ENCODE measurements around the gene KLHDC7B. TPM values are rescaled to one million over a fixed set of nuclear protein-coding genes. Genes with fewer than 3 reads are reported as not detected.
A peak's percentile ranks its signal among the peaks of the same experiment; 100 is the strongest.

KLHDC7B gene
- total and polyA plus RNA-seq, 10 of the 15 experiments (the other 5 are each of a cell fraction or from before 2014, with no cell fraction given) = 0.05 to 2.2 (median 0.93) TPM; not detected in 2

- TF ChIP-seq HCFC1 (IDR thresholded peaks at IDR 0.05; ENCODE audit: low read length) = no peak
- no peak for TF ChIP-seq TAF1 (IDR thresholded peaks at IDR 0.05; ENCODE audit: borderline replicate concordance, low read depth, low read length)
- no peak for TF ChIP-seq MXI1 (IDR thresholded peaks at IDR 0.05; ENCODE audit: low read depth, low read length)
- no peak for TF ChIP-seq PAX5 (IDR thresholded peaks at IDR 0.05; ENCODE audit: borderline replicate concordance, low read depth, low read length)
Observed at GRCh38 chr22:50506611-50507420, 38.9 kb upstream of the KLHDC7B start (continued).

- CTCF ChIA-PET = interaction anchor here (0.9 to 3.6 kb wide), 7 partner anchors 10 to 113 kb away, joined by 3 to 38 read pairs (median 12); partner anchors contain the start of genes SCO2 and SYCE3
- TF ChIP-seq NR2C1 (IDR thresholded peaks at IDR 0.05) = no peak
- TF ChIP-seq NBN (IDR thresholded peaks at IDR 0.05) = peak; percentile 60; the same call in 1 of the 2 replicates
- 0 out of 2 replicates have a peak, but pooled peaks have one; percentile 7 for TF ChIP-seq POLR2AphosphoS5 (IDR thresholded peaks at IDR 0.05; ENCODE audit: low read length)
- peak; percentile 62; the same call in 1 of the 2 replicates for TF ChIP-seq GATAD2B (conservative IDR thresholded peaks at IDR 0.05; ENCODE audit: low read depth)
- no peak for TF ChIP-seq EP300 (IDR thresholded peaks at IDR 0.05; ENCODE audit: borderline replicate concordance in 1 of 2, control insufficient read depth in 1 of 2, low read depth in 2 of 2, low read length in 2 of 2)
- TF ChIP-seq RB1 (IDR thresholded peaks at IDR 0.05; ENCODE audit: borderline replicate concordance) = peak; percentile 76; the same call in 1 of the 2 replicates
- TF ChIP-seq DPF2 (IDR thresholded peaks at IDR 0.05) = peak; percentile 45; the same call in 1 of the 2 replicates
- TF ChIP-seq RELB (IDR thresholded peaks at IDR 0.05; ENCODE audit: low read depth) = 0 out of 2 replicates have a peak, but pooled peaks have one; percentile 18
- peak; percentile 68 for TF ChIP-seq POLR2A (IDR thresholded peaks at IDR 0.05; ENCODE audit: low read depth, low read length)
- TF ChIP-seq PML (IDR thresholded peaks at IDR 0.05; ENCODE audit: low read length) = no peak
- TF ChIP-seq RFX5 (IDR thresholded peaks at IDR 0.05; ENCODE audit: low read depth, low read length) = peak; percentile 25; the same call in 1 of the 2 replicates
- no peak for TF ChIP-seq PRDM15 (CRISPR knock-in tag; IDR thresholded peaks at IDR 0.05)
Observed at GRCh38 chr22:50507421-50507990, 38.2 kb upstream of the KLHDC7B start, which contains the start of gene LMF2. LMF2 (minus strand) TSS chr22:50507702; CDS start chr22:50507675, 27 bp downstream.

More at GRCh38 chr22:50507421-50507990, 38.2 kb upstream of the KLHDC7B start, which contains the start of gene LMF2:
- FAIRE-seq (no peak), DNase-seq (ENCODE audit: low read depth, low spot score) (no peak), ATAC-seq (peak; percentile 87)
- Histone ChIP-seq H3K27ac (ENCODE audit: control insufficient read depth, insufficient read depth) (peak within 1 kb of the TSS; percentile 90), H4K20me1 (ENCODE audit: control insufficient read depth, insufficient read depth) (no peaks in the 10 kb centered on the region), H3K36me3 (ENCODE audit: control insufficient read depth in 2 of 2, insufficient read depth in 2 of 2, low read length in 1 of 2) (peaks cover 4 to 8% of the 10 kb centered on the region in 2 experiments; a peak in 3 of 4 replicates), H3K27me3 (replicated peaks in 1 of 2; ENCODE audit: control insufficient read depth in 2 of 2, insufficient read depth in 2 of 2, low read length in 1 of 2) (no peaks in the 10 kb centered on the region), H3K4me1 (ENCODE audit: control insufficient read depth, insufficient read depth, low read length) (peaks cover 9% of the 10 kb centered on the region), H3K79me2 (ENCODE audit: control insufficient read depth, insufficient read depth, low read length) (peaks cover 41% of the 10 kb centered on the region), H3K9ac (ENCODE audit: control insufficient read depth, insufficient read depth, low read length) (peak within 1 kb of the TSS; percentile 97), H3K4me3 (peak within 1 kb of the TSS; percentile 100), H3K4me2 (ENCODE audit: control insufficient read depth, insufficient read depth) (peak within 1 kb of the TSS; percentile 92), H2AFZ (ENCODE audit: control insufficient read depth, low read depth, low read length) (peak within 1 kb of the TSS; percentile 90), H3K9me3 (replicated peaks; ENCODE audit: control insufficient read depth, insufficient read depth, low read length) (no peaks in the 10 kb centered on the region)
- ChIA-PET RAD21 (ENCODE audit: unreplicated experiment) (interaction anchor here (0.6 to 3.1 kb wide), 20 partner anchors 9 to 256 kb away, joined by 3 to 64 read pairs (median 4); partner anchors contain the start of genes ARSA, HDAC10, SCO2 and TYMP), SMC1A (ENCODE audit: uncharacterized antibody, unreplicated experiment) (interaction anchor here (0.7 to 2.8 kb wide), 4 partner anchors 9 to 113 kb away, joined by 3 to 18 read pairs (median 10); partner anchors contain the start of gene SCO2), POLR2A (interaction anchor here (0.6 to 7.2 kb wide), 16 partner anchors 17 to 256 kb away, joined by 3 to 84 read pairs (median 4); partner anchors contain the start of genes CHKB, HDAC10, KLHDC7B and SCO2)
- BruUV-seq (replicated peaks) = no TSS peak
- WGBS (ENCODE audit: insufficient coverage, insufficient replicate concordance, low lambda C conversion rate, missing lambda C conversion rate) = under 1% methylated on average over 24 of the region's 62 CpGs
- intact Hi-C loops (cut with micrococcal nuclease; ENCODE audit: unreplicated experiment) (loop anchor here (1.0 kb wide), 1 partner anchor 32 kb away; the partner anchor contains the start of gene SBF1), in situ Hi-C loops (cut with MboI) (no loop called here)

Data from GM12878 (cell line).